Mesenchymal stem cell (in vitro differentiated cells and primary cell): ENCODE data around the gene ARL2BP.

Experiments
- DNase-seq: peaks from one replicate; pipeline ENCODE4 v3.0.0-alpha.2; 2013
- H2AFZ ChIP-seq: one replicate; pipeline ENCODE4 v1.6.1; 2013; ENCODE audit warnings: low read depth, mild to moderate bottlenecking, control low read depth, inconsistent platforms, low read length, moderate library complexity
- H2AK5ac ChIP-seq: 2 replicates; pipeline ENCODE4 v1.6.1; 2013; ENCODE audit warnings: low read length, moderate library complexity, mild to moderate bottlenecking, inconsistent platforms; ENCODE audit not compliant: severe bottlenecking
- H2BK120ac ChIP-seq: one replicate; pipeline ENCODE4 v1.6.1; 2013; ENCODE audit warnings: low read depth, mild to moderate bottlenecking, inconsistent platforms, low read length, moderate library complexity
- H2BK12ac ChIP-seq, 2 experiments: one replicate each; pipeline ENCODE4 v1.6.1; 2013; ENCODE audit warnings: inconsistent platforms in 2 of 2, low read length in 2 of 2, mild to moderate bottlenecking in 2 of 2, moderate library complexity in 2 of 2, control low read depth in 1 of 2
- H2BK15ac ChIP-seq: one replicate; pipeline ENCODE4 v1.6.1; 2013; ENCODE audit warnings: mild to moderate bottlenecking, low read depth, inconsistent platforms; ENCODE audit not compliant: poor library complexity, severe bottlenecking
- H2BK5ac ChIP-seq: 2 replicates; pipeline ENCODE4 v1.6.1; 2013; ENCODE audit warnings: low read depth, mild to moderate bottlenecking, low read length, control low read depth, inconsistent platforms; ENCODE audit not compliant: poor library complexity, severe bottlenecking
- H3K14ac ChIP-seq, 2 experiments: one replicate each; pipeline ENCODE4 v1.6.1; 2013; ENCODE audit warnings: inconsistent platforms in 2 of 2, low read length in 2 of 2, control low read depth in 1 of 2, mild to moderate bottlenecking in 1 of 2, moderate library complexity in 1 of 2
- H3K18ac ChIP-seq, 2 experiments: one replicate each; pipeline ENCODE4 v1.6.1; 2013; ENCODE audit warnings: inconsistent platforms in 2 of 2, low read length in 2 of 2, control low read depth in 1 of 2, low read depth in 1 of 2, mild to moderate bottlenecking in 1 of 2
- H3K23ac ChIP-seq, 2 experiments: one replicate each; pipeline ENCODE4 v1.6.1; 2013; ENCODE audit warnings: inconsistent platforms in 2 of 2, low read length in 2 of 2, mild to moderate bottlenecking in 2 of 2, moderate library complexity in 2 of 2, control low read depth in 1 of 2
- H3K27ac ChIP-seq: 2 replicates; pipeline ENCODE4 v1.5.1; 2013; ENCODE audit warnings: mild to moderate bottlenecking, moderate library complexity, low read length, control low read depth, inconsistent platforms; ENCODE audit not compliant: poor library complexity, severe bottlenecking
- H3K27me3 ChIP-seq, 2 experiments: 2 replicates each; pipeline versions ENCODE4 v1.6.1 to v1.7.0; 2013; ENCODE audit warnings: low read length in 2 of 2, mild to moderate bottlenecking in 2 of 2, moderate library complexity in 2 of 2, control low read depth in 1 of 2, inconsistent platforms in 1 of 2; ENCODE audit not compliant: control insufficient read depth in 1 of 2, insufficient read depth in 1 of 2
- H3K36me3 ChIP-seq, 2 experiments: 2 replicates each; pipeline versions ENCODE4 v1.6.1 to v1.7.0; 2013; ENCODE audit warnings: low read length in 2 of 2, control low read depth in 1 of 2, inconsistent platforms in 1 of 2, low read depth in 1 of 2, mild to moderate bottlenecking in 1 of 2; ENCODE audit not compliant: insufficient read depth in 2 of 2, control insufficient read depth in 1 of 2
- H3K4ac ChIP-seq, 2 experiments: one replicate each; pipeline ENCODE4 v1.6.1; 2013; ENCODE audit warnings: inconsistent platforms in 2 of 2, low read length in 2 of 2, mild to moderate bottlenecking in 2 of 2, moderate library complexity in 2 of 2, control low read depth in 1 of 2, low read depth in 1 of 2
- H3K4me1 ChIP-seq: 2 replicates; pipeline ENCODE4 v1.6.1; 2013; ENCODE audit warnings: low read depth, low read length, control low read depth; ENCODE audit not compliant: control insufficient read depth, insufficient read depth
- H3K4me2 ChIP-seq: 2 replicates; pipeline ENCODE4 v1.6.1; 2013; ENCODE audit warnings: low read length, mild to moderate bottlenecking, inconsistent platforms; ENCODE audit not compliant: poor library complexity, severe bottlenecking
- H3K4me3 ChIP-seq, 2 experiments: 2 replicates each; pipeline versions ENCODE4 v1.5.1 to v1.7.0; 2013; ENCODE audit warnings: low read length in 2 of 2, mild to moderate bottlenecking in 2 of 2, control low read depth in 1 of 2, low read depth in 1 of 2; ENCODE audit not compliant: insufficient read depth in 1 of 2
- H3K79me1 ChIP-seq: replicated peaks from 2 replicates; pipeline ENCODE4 v1.6.1; 2013; ENCODE audit warnings: mild to moderate bottlenecking, control low read depth, low read length, inconsistent platforms; ENCODE audit not compliant: poor library complexity, severe bottlenecking
- H3K9ac ChIP-seq: 2 replicates; pipeline ENCODE4 v1.7.0; 2013; ENCODE audit warnings: mild to moderate bottlenecking, low read length, moderate library complexity
- H3K9me3 ChIP-seq: 2 replicates; pipeline ENCODE4 v1.7.0; 2013; ENCODE audit warnings: mild to moderate bottlenecking, low read length; ENCODE audit not compliant: control insufficient read depth
- H4K8ac ChIP-seq: one replicate; pipeline ENCODE4 v1.6.1; 2013; ENCODE audit warnings: inconsistent platforms, mild to moderate bottlenecking, low read length, moderate library complexity
- H4K91ac ChIP-seq: one replicate; pipeline ENCODE4 v1.6.1; 2013; ENCODE audit warnings: mild to moderate bottlenecking, low read length, inconsistent platforms
- WGBS: methylation state at CpG from one replicate; pipeline ENCODE4 v1.1.7; 2013; ENCODE audit warnings: mixed read lengths; 5-methylcytosine and 5-hydroxymethylcytosine counted together

The ARL2BP gene

GRCh38 chr16:57260294-57260929 lies 15.4 kb downstream of the ARL2BP start:
- Histone ChIP-seq H3K23ac (no peak overlapping the region), H4K91ac (peak overlapping the region; percentile 89), H2AFZ (peak overlapping the region; percentile 75), H2AK5ac (peak overlapping the region; percentile 72), H3K27ac (peak overlapping the region; percentile 89), H3K4ac (peak overlapping the region in 1 of 2 experiments; percentile 77), H3K9ac (peak overlapping the region; percentile 49), H2BK5ac (peak overlapping the region; percentile 12), H3K4me1 (peaks cover 12% of the 10 kb centered on the region), H3K9me3 (no peaks in the 10 kb centered on the region), H2BK12ac (peak overlapping the region in 1 of 2 experiments; percentile 37), H2BK120ac (peak overlapping the region; percentile 80), H3K14ac (peak overlapping the region in 1 of 2 experiments; percentile 44), H2BK15ac (peak overlapping the region; percentile 83), H3K18ac (peak overlapping the region; percentile 74 to 86), H3K27me3 (peaks cover 0 to 4% of the 10 kb centered on the region in 2 experiments), H4K8ac (peak overlapping the region; percentile 95), H3K36me3 (peaks cover 10 to 27% of the 10 kb centered on the region in 2 experiments), H3K4me2 (peak overlapping the region; percentile 40), H3K79me1 (no peaks in the 10 kb centered on the region), H3K4me3 (peak overlapping the region in 1 of 2 experiments; percentile 28)
- WGBS: 10% methylated on average over 15 of the region's 16 CpGs
- DNase-seq: peak; percentile 88

- Histone ChIP-seq H3K36me3 (peaks cover 0 to 15% of the 10 kb centered on the region in 2 experiments), H3K14ac (no peak overlapping the region), H3K23ac (no peak overlapping the region)
These were observed 16.7 kb downstream of the ARL2BP start for GRCh38 chr16:57261806-57262205.

GRCh38 chr16:57262841-57263540 lies 17.9 kb downstream of the ARL2BP start:
- Histone ChIP-seq H2BK120ac (no peak overlapping the region), H3K18ac (no peak overlapping the region), H2BK12ac (peak overlapping the region in 1 of 2 experiments; percentile 22), H4K91ac (no peak overlapping the region), H3K9me3 (no peaks in the 10 kb centered on the region), H3K23ac (no peak overlapping the region), H2BK5ac (no peak overlapping the region), H3K27ac (no peak overlapping the region), H3K14ac (no peak overlapping the region), H4K8ac (no peak overlapping the region), H3K79me1 (no peaks in the 10 kb centered on the region), H2AFZ (no peak overlapping the region), H3K4me3 (no peak overlapping the region), H3K9ac (no peak overlapping the region), H3K36me3 (peaks cover 0 to 7% of the 10 kb centered on the region in 2 experiments), H2AK5ac (peak overlapping the region; percentile 3), H3K27me3 (peaks cover 0 to 15% of the 10 kb centered on the region in 2 experiments), H3K4me2 (no peak overlapping the region), H3K4me1 (peaks cover 19% of the 10 kb centered on the region), H3K4ac (no peak overlapping the region), H2BK15ac (no peak overlapping the region)
- WGBS: 92% methylated on average over 17 of the region's 17 CpGs
- DNase-seq: no peak

More at GRCh38 chr16:57261806-57262205, 16.7 kb downstream of the ARL2BP start:
- H2AK5ac ChIP-seq: no peak overlapping the region
- peaks cover 19% of the 10 kb centered on the region for H3K4me1 ChIP-seq
- H3K18ac ChIP-seq: no peak overlapping the region
- H3K27ac ChIP-seq: no peak overlapping the region
- no peak overlapping the region for H4K8ac ChIP-seq
- no peak overlapping the region for H2BK120ac ChIP-seq
- H3K4ac ChIP-seq: no peak overlapping the region
- no peak overlapping the region for H2BK12ac ChIP-seq
- H3K79me1 ChIP-seq: no peaks in the 10 kb centered on the region
- H4K91ac ChIP-seq: no peak overlapping the region
- H3K27me3 ChIP-seq: peaks cover 0 to 12% of the 10 kb centered on the region in 2 experiments
- H3K4me3 ChIP-seq: no peak overlapping the region
- DNase-seq: no peak
- H2BK5ac ChIP-seq: no peak overlapping the region
- H3K4me2 ChIP-seq: no peak overlapping the region
- 97% methylated on average over 9 of the region's 9 CpGs for WGBS
- H2AFZ ChIP-seq: no peak overlapping the region
- H3K9me3 ChIP-seq: no peaks in the 10 kb centered on the region
- no peak overlapping the region for H3K9ac ChIP-seq
- no peak overlapping the region for H2BK15ac ChIP-seq
